ENCODE results near the gene IMP4.

Gene IMP4

GRCh38 chr2:130357864-130358263 is 15.2 kb downstream of the IMP4 start:
- DNase-seq (ENCODE audit: low read depth) = no peak

- DNase-seq (ENCODE audit: low read depth) = no peak
These were observed 16.0 kb downstream of the IMP4 start for GRCh38 chr2:130358420-130359350.

GRCh38 chr2:130359466-130359865 is 16.8 kb downstream of the IMP4 start:
- no peak for DNase-seq (ENCODE audit: low read depth)

- DNase-seq (ENCODE audit: low read depth) = no peak
These were observed 20.8 kb downstream of the IMP4 start for GRCh38 chr2:130363479-130363878.

GRCh38 chr2:130365075-130365474 is 22.4 kb downstream of the IMP4 start:
- no peak for DNase-seq (ENCODE audit: low read depth)

- DNase-seq (ENCODE audit: low read depth) = no peak
These were observed 23.3 kb downstream of the IMP4 start for GRCh38 chr2:130365963-130366362.

GRCh38 chr2:130366720-130367119 is 24.0 kb downstream of the IMP4 start:
- DNase-seq (ENCODE audit: low read depth) = no peak

- no peak for DNase-seq (ENCODE audit: low read depth)
These were observed 26.1 kb downstream of the IMP4 start for GRCh38 chr2:130368786-130369185.

GRCh38 chr2:130369311-130369964 is 26.7 kb downstream of the IMP4 start:
- DNase-seq (ENCODE audit: low read depth) = no peak

GRCh38 chr2:130369965-130370341 is 27.3 kb downstream of the IMP4 start:
- DNase-seq (ENCODE audit: low read depth) = no peak

- no peak for DNase-seq (ENCODE audit: low read depth)
These were observed 27.8 kb downstream of the IMP4 start for GRCh38 chr2:130370490-130370889.

- no peak for DNase-seq (ENCODE audit: low read depth)
These were observed 29.0 kb downstream of the IMP4 start for GRCh38 chr2:130371723-130372054.

GRCh38 chr2:130372055-130372832 is 29.5 kb downstream of the IMP4 start:
- DNase-seq (ENCODE audit: low read depth) = peak; percentile 46

- DNase-seq (ENCODE audit: low read depth) = no peak
These were observed 30.4 kb downstream of the IMP4 start for GRCh38 chr2:130372833-130373807.

- DNase-seq (ENCODE audit: low read depth) = no peak
These were observed 31.2 kb downstream of the IMP4 start for GRCh38 chr2:130373808-130374365.

- DNase-seq (ENCODE audit: low read depth) = no peak
These were observed 32.0 kb downstream of the IMP4 start for GRCh38 chr2:130374587-130375290.

- DNase-seq (ENCODE audit: low read depth) = no peak
These were observed 32.9 kb downstream of the IMP4 start for GRCh38 chr2:130375291-130376266.

GRCh38 chr2:130376433-130377293 is 34.0 kb downstream of the IMP4 start:
- no peak for DNase-seq (ENCODE audit: low read depth)
